ENCODE data around the gene MTUS2.

- TF ChIP-seq, protein P1, sequence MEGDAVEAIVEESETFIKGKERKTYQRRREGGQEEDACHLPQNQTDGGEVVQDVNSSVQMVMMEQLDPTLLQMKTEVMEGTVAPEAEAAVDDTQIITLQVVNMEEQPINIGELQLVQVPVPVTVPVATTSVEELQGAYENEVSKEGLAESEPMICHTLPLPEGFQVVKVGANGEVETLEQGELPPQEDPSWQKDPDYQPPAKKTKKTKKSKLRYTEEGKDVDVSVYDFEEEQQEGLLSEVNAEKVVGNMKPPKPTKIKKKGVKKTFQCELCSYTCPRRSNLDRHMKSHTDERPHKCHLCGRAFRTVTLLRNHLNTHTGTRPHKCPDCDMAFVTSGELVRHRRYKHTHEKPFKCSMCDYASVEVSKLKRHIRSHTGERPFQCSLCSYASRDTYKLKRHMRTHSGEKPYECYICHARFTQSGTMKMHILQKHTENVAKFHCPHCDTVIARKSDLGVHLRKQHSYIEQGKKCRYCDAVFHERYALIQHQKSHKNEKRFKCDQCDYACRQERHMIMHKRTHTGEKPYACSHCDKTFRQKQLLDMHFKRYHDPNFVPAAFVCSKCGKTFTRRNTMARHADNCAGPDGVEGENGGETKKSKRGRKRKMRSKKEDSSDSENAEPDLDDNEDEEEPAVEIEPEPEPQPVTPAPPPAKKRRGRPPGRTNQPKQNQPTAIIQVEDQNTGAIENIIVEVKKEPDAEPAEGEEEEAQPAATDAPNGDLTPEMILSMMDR (conservative IDR thresholded peaks at IDR 0.05; ENCODE audit: low read length) = no peak
- TF ChIP-seq EZH2phosphoT487 (IDR thresholded peaks at IDR 0.05; ENCODE audit: borderline replicate concordance) = no peak
These were observed 45.1 kb downstream of the MTUS2 start for GRCh38 chr13:28865149-28865744.
